ENCODE data around the gene AGAP1. TPM values are rescaled to one million over a fixed set of nuclear protein-coding genes. Genes with fewer than 3 reads are reported as not detected.

The AGAP1 gene
- total RNA-seq, 2 experiments from 2014 or later: 0.95 to 1.1 TPM

DNA sequence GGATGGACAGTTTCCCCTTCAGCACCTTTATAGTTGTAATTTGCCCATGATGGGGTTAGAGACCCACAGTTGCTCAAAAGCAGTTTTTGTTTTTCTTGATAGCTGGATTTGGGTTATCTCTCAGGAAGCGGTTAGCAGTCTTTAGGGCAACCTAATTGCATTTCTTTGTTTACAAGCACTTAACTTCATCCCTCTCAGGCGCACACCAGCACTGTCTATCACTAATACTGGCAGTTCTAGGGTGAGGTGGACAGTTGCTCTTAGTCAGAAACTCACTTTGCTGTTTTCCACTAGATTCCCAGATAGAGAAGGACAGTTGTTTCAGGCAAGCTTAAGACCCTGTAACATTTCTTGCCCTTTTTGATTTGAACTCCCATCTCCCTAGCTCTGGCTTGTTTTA is 146.0 kb downstream of the AGAP1 start:
- Mint-ChIP-seq H3K4me3 (no peak overlapping the region), H3K4me1 (ENCODE audit: low read depth) (no peaks in the 10 kb centered on the region), H3K27me3 (ENCODE audit: low read depth) (peaks cover 17% of the 10 kb centered on the region), H3K36me3 (ENCODE audit: low read depth) (no peaks in the 10 kb centered on the region), H3K9me3 (no peaks in the 10 kb centered on the region), H3K27ac (no peak overlapping the region)
- CTCF ChIA-PET: interaction anchor here (0.5 to 1.0 kb wide), 2 partner anchors 14 to 106 kb away, joined by 3 to 6 read pairs; no protein-coding TSS in a partner anchor
- intact Hi-C loops (cut with micrococcal nuclease): no loop called here
- no peak for DNase-seq

DNA sequence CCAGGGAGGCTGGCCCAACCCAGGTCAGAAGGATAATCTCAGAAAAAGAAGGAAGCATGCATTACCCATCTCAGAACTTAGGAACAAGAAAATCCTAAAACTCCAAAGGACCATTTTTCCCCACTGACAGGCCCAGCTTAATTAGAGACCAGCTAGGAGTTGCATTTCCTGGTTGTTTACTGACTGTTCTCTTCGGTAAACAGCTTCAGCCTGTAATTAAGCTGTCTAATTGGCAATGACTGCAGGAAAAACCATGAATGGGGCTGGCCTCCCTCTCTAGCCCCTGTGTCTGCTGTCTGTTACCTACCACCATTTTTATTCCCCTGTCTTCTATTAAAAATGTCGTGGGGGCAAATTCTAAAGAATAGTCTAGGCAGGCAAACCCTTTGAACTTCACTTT is 146.5 kb downstream of the AGAP1 start:
- CTCF ChIA-PET: interaction anchor here (0.5 to 1.0 kb wide), 2 partner anchors 14 to 106 kb away, joined by 3 to 6 read pairs; no protein-coding TSS in a partner anchor
- H3K4me3 Mint-ChIP-seq: no peak overlapping the region
- intact Hi-C loops (cut with micrococcal nuclease): no loop called here

DNA sequence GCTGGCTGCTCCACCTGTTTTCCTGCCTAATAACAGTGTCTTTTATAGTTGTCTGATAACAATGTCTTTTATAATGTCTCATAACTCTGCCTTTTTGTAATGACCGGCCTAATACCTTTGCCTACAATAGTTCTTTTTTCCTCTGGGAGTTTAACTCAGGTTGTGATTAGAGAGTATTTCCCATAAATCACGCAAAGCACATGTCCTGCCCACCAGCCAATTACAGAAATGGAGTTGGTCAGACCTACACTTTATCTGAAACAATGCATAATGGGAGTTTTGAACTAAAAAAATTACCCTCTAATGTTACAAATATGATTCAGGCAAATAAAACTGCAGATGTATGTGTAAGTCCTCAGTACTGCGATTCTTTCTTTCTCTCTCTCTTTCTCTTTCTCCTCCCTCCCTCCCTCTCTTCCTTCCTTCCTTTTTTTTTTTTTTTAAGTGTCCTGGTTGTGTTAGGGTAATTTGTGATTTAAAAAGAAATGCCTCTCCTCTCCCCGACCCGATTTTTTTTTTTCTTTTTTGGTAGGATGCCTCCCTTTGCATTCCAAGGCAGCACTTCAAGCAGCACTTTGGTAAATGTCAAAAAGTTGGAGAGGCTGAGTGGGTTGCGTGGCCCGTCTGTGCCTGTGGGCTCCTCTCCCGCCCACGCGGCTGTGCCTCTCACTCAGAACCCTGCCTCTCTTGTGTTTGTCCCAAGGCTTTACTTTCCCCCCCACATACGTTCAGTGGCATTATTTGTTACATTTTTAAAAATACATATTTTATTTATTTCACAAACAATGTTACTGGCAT is 147.3 kb downstream of the AGAP1 start:
- Mint-ChIP-seq H3K4me1 (ENCODE audit: low read depth) (no peaks in the 10 kb centered on the region), H3K4me3 (no peak overlapping the region), H3K27ac (no peak overlapping the region), H3K9me3 (no peaks in the 10 kb centered on the region), H3K36me3 (ENCODE audit: low read depth) (no peaks in the 10 kb centered on the region), H3K27me3 (ENCODE audit: low read depth) (peaks cover 21% of the 10 kb centered on the region)
- intact Hi-C loops (cut with micrococcal nuclease): no loop called here
- CTCF ChIA-PET: no interaction called here
- no peak for DNase-seq

More for the DNA sequence above, 146.5 kb downstream of the AGAP1 start:
- H3K27me3 Mint-ChIP-seq (ENCODE audit: low read depth): peaks cover 19% of the 10 kb centered on the region
- no peaks in the 10 kb centered on the region for H3K9me3 Mint-ChIP-seq
- H3K36me3 Mint-ChIP-seq (ENCODE audit: low read depth): no peaks in the 10 kb centered on the region
- no peak for DNase-seq
- no peaks in the 10 kb centered on the region for H3K4me1 Mint-ChIP-seq (ENCODE audit: low read depth)
- no peak overlapping the region for H3K27ac Mint-ChIP-seq

DNA sequence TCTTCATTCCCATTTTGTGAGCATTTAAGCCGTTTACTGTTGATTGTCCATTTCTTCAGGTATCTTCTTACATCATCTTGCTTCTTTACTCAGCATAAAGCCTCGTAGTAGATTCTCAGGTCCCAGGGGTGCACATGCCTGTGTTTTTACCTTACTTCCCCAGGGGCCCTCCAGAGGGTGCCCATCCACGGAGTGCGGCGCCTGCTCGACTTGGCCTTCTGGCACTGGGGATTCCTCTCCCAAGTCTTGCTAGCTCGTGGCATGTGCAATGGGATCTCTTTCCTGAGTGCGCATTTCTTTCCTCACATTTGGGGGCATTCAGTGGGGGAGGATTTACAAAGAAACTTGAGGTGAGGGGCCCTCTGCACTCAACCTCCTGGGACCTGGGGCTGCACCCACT is 148.1 kb downstream of the AGAP1 start:
- peaks cover 21% of the 10 kb centered on the region for H3K27me3 Mint-ChIP-seq (ENCODE audit: low read depth)
- H3K27ac Mint-ChIP-seq: no peak overlapping the region
- no peak overlapping the region for H3K4me3 Mint-ChIP-seq
- H3K4me1 Mint-ChIP-seq (ENCODE audit: low read depth): no peaks in the 10 kb centered on the region
- DNase-seq: no peak
- no peaks in the 10 kb centered on the region for H3K36me3 Mint-ChIP-seq (ENCODE audit: low read depth)
- intact Hi-C loops (cut with micrococcal nuclease): no loop called here
- CTCF ChIA-PET: interaction anchor here (0.6 kb wide), 1 partner anchor 1627 kb away, joined by 3 read pairs; no protein-coding TSS in a partner anchor
- H3K9me3 Mint-ChIP-seq: no peaks in the 10 kb centered on the region

DNA sequence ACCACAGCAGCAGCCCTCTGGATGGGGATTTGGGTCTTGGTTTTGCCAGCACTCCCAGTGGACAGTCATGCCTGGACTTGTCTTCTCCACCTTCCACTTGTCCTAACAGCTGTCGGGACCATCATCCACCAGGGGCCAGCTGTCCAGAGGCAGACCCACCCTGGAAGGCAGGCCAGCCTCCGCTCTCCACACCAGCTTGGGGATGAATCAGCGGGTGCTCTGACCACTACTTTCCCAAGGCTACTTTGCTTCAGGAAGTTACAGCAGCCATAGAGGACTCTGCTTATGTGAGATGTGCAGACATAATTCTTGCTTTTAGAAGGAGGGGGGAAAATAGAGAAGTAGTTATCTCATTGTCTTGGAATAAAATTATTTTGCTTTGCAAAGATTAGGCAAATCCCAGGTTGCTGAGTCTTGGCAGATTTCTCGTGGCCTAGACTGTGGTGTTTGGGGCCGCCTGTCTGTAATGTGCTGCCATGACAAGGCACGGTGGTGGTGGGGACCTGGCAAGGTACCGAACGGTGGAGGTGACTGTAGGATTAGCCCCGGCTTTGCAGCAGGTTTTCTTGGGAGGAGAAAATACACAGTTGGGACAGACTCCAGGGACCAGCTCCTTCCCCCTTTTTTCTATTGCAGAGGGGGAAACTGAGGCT is 148.7 kb downstream of the AGAP1 start:
- Mint-ChIP-seq H3K27ac (no peak overlapping the region), H3K4me3 (no peak overlapping the region)
- CTCF ChIA-PET: interaction anchor here (0.6 kb wide), 1 partner anchor 1628 kb away, joined by 3 read pairs; no protein-coding TSS in a partner anchor

DNA sequence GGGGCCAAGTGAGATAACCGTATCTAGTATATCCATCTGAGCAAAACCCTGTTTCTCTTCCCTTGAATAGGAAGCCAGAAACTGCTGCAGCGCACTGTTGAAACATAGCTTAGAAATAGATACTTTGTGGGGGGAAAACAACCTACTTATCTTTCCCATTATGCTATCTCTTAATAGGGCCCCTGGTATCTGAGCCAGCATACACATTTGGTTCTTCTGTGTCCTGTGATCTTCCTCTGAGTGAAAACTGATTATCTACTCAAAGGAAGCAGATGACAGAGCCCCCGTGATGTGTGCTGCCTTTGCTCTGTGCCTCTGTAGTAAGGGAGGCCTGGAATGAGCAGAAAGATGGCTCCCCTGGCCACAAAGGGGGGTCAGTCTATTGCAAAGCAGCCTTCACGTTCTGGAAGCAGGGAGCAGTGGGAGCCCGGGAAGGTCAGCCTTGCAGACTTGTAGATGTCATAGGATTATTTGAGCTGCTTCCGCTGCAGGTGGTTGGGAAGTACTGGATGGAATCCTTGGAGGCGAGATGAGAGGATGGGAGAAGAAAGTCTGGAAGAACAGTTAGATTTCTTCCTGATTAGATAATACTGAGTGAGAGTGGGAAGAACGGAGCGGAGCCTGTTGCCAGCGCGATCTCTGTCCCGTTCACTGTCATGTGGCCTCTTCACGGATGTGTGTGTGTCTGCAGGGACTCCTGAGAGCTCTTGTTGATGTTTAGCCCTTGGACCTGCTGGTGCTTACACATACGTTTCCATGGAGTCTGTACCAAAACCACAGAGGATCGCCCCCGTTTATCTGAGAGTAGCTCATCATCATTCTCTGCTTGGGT is 150.1 kb downstream of the AGAP1 start:
- Mint-ChIP-seq H3K9me3 (no peaks in the 10 kb centered on the region), H3K27me3 (ENCODE audit: low read depth) (peaks cover 15% of the 10 kb centered on the region), H3K4me3 (no peak overlapping the region), H3K4me1 (ENCODE audit: low read depth) (no peaks in the 10 kb centered on the region), H3K27ac (no peak overlapping the region), H3K36me3 (ENCODE audit: low read depth) (no peaks in the 10 kb centered on the region)
- CTCF ChIA-PET: no interaction called here
- DNase-seq: no peak
- intact Hi-C loops (cut with micrococcal nuclease): no loop called here

More for the DNA sequence above, 148.7 kb downstream of the AGAP1 start:
- H3K4me1 Mint-ChIP-seq (ENCODE audit: low read depth): no peaks in the 10 kb centered on the region
- peaks cover 19% of the 10 kb centered on the region for H3K27me3 Mint-ChIP-seq (ENCODE audit: low read depth)
- intact Hi-C loops (cut with micrococcal nuclease): no loop called here
- H3K9me3 Mint-ChIP-seq: no peaks in the 10 kb centered on the region
- H3K36me3 Mint-ChIP-seq (ENCODE audit: low read depth): no peaks in the 10 kb centered on the region
- no peak for DNase-seq

DNA sequence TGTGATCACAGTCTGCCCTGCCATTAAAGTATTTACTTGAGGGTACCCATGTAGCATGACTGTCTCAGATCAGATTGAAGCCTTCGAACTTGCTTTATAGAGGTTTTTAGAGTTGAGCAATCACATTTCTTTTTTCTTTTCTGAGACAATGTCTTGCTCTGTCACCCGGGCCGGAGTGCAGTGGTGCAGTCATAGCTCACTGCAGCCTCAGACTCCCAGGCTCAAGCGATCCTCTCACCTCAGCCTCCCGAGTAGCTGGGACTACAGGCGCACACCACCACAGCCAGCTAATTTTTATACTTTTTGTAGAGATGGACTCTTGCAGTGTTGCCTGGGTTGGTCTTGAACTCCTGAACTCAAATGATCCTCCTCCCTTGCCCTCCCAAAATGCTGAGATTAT is 153.4 kb downstream of the AGAP1 start:
- Mint-ChIP-seq H3K27ac (no peak overlapping the region), H3K4me3 (no peak overlapping the region), H3K4me1 (ENCODE audit: low read depth) (no peaks in the 10 kb centered on the region), H3K36me3 (ENCODE audit: low read depth) (no peaks in the 10 kb centered on the region), H3K9me3 (no peaks in the 10 kb centered on the region), H3K27me3 (ENCODE audit: low read depth) (peaks cover 11% of the 10 kb centered on the region)
- intact Hi-C loops (cut with micrococcal nuclease): no loop called here
- no peak for DNase-seq
- CTCF ChIA-PET: no interaction called here

DNA sequence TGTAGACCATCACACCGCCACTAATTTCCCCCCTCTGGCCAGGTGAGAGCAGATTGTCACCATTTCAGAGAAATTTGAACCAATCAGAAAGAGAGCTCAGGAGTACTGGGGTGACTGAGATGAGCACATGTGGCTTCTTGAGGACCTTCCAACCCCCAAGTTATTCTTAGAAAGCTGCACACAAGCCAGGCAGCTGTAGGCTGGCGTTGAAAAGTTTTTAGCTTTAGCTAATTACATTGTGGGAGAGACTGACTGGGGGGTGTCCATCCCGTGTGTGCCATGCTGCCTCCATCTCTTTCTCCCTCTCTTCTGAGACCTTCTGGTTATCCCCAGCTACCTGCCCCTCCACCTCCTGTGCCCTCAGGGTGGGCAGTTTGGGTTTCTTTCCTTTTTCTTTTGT is 154.0 kb downstream of the AGAP1 start:
- Mint-ChIP-seq H3K9me3 (no peaks in the 10 kb centered on the region), H3K36me3 (ENCODE audit: low read depth) (no peaks in the 10 kb centered on the region), H3K4me1 (ENCODE audit: low read depth) (no peaks in the 10 kb centered on the region), H3K4me3 (no peak overlapping the region), H3K27ac (no peak overlapping the region), H3K27me3 (ENCODE audit: low read depth) (peaks cover 5% of the 10 kb centered on the region)
- CTCF ChIA-PET: no interaction called here
- no peak for DNase-seq
- intact Hi-C loops (cut with micrococcal nuclease): no loop called here

DNA sequence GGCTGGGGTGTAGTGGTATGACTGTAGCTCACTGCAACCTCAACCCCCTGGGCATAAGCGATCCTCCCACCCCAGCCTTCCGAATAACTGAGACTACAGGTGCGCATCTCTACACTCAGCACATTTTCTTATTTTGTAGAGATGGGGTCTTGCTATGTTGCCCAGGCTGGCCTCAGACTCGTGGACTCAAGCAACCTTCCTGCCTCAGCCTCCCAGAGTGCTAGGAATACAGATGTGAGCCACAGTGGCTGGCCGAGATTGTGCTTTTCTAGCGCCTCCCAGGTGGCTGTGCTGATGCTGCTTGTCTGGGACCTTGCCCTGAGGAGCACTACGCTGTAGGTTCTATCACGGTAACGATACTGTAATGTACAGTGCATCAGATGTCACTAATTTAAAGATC is 155.6 kb downstream of the AGAP1 start:
- CTCF ChIA-PET: no interaction called here
- no peaks in the 10 kb centered on the region for H3K9me3 Mint-ChIP-seq
- DNase-seq: no peak
- H3K36me3 Mint-ChIP-seq (ENCODE audit: low read depth): no peaks in the 10 kb centered on the region
- no peak overlapping the region for H3K4me3 Mint-ChIP-seq
- H3K4me1 Mint-ChIP-seq (ENCODE audit: low read depth): no peaks in the 10 kb centered on the region
- peaks cover 5% of the 10 kb centered on the region for H3K27me3 Mint-ChIP-seq (ENCODE audit: low read depth)
- H3K27ac Mint-ChIP-seq: no peak overlapping the region
- intact Hi-C loops (cut with micrococcal nuclease): no loop called here

DNA sequence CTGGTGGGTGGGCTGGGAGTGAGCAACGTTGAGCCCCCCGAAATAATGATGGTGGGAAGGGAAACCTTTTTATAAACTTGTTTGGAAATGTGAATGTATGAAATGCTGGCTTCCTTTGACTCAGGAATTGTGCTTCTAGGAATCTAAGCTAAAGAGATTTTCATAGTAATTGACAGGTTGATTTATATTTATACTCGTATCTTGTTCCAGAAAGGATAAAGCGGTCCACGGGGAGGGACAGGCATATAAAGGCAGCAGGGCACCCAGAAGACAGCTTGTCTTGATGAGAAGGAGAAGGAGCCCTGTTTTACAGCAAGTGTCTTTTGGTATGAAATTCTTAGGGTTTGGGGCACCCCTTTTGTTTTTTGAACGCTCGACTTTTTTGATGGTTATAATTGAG is 157.8 kb downstream of the AGAP1 start:
- Mint-ChIP-seq H3K4me3 (no peak overlapping the region), H3K27me3 (ENCODE audit: low read depth) (peaks cover 11% of the 10 kb centered on the region), H3K27ac (no peak overlapping the region), H3K4me1 (ENCODE audit: low read depth) (no peaks in the 10 kb centered on the region), H3K36me3 (ENCODE audit: low read depth) (no peaks in the 10 kb centered on the region), H3K9me3 (no peaks in the 10 kb centered on the region)
- intact Hi-C loops (cut with micrococcal nuclease): no loop called here
- CTCF ChIA-PET: no interaction called here
- DNase-seq: no peak

DNA sequence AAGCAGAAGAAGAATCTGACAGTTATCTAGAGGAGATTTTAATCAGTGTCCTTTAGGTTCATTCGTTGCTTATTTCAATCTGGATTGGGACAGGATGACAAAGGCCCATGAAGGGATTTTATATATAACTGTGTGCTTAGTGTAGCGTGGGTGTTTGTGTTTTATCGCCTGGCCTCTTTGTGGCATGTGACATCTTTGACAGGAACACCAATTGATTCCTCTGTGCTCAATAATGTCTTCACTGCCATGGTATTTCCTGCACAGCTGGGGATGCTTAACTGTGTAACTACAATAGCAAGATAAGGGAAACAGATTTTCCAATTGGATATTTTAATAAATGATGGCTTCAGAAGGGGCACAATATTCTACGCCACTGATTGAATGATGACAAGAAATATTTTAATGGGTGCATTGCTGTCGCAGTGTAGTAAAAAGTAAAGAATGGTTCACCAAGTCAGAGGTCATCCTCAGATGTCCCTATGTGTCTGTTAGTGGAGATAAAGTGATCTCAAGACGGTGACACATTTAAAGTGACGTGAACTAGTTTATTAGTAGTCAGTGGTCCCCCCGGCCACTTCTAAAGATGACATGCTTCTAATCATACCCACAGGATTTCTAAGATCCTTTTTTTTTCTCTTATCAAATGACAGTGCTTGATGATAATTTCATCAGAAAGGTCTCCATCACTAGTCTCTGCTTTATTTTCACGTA is 160.4 kb downstream of the AGAP1 start:
- Mint-ChIP-seq H3K27me3 (ENCODE audit: low read depth) (peaks cover 23% of the 10 kb centered on the region), H3K9me3 (no peaks in the 10 kb centered on the region), H3K4me1 (ENCODE audit: low read depth) (no peaks in the 10 kb centered on the region), H3K27ac (no peak overlapping the region), H3K36me3 (ENCODE audit: low read depth) (no peaks in the 10 kb centered on the region), H3K4me3 (no peak overlapping the region)
- no peak for DNase-seq
- intact Hi-C loops (cut with micrococcal nuclease): no loop called here
- CTCF ChIA-PET: no interaction called here

Data from activated naive CD4-positive, alpha-beta T cell treated with anti-CD3 and anti-CD28 coated beads for 36 hours (primary cell).